Endodermal cell (in vitro differentiated cells): ENCODE data around the gene EIF4G1. TPM values are rescaled to one million over a fixed set of nuclear protein-coding genes. Genes with fewer than 3 reads are reported as not detected.

Source experiments
- DNase-seq: peaks from one replicate; pipeline ENCODE4 v3.0.0-alpha.2; 2017
- H3K27ac ChIP-seq: 2 replicates; pipeline ENCODE4 v1.5.1; 2013; ENCODE audit warnings: mild to moderate bottlenecking, low read depth, low read length, moderate library complexity
- H3K27me3 ChIP-seq: 2 replicates; pipeline ENCODE4 v1.6.1; 2013; ENCODE audit warnings: mild to moderate bottlenecking, low read length, moderate library complexity; ENCODE audit not compliant: insufficient read depth, control insufficient read depth, poor library complexity, severe bottlenecking
- H3K36me3 ChIP-seq: 2 replicates; pipeline ENCODE4 v1.7.0; 2013; ENCODE audit warnings: mild to moderate bottlenecking, low read length, moderate library complexity; ENCODE audit not compliant: control insufficient read depth, insufficient read depth
- H3K4me1 ChIP-seq: one replicate; pipeline ENCODE4 v1.7.0; 2013; ENCODE audit warnings: low read length; ENCODE audit not compliant: control insufficient read depth, insufficient read depth
- H3K4me3 ChIP-seq: 2 replicates; pipeline ENCODE4 v1.5.1; 2013; ENCODE audit warnings: mild to moderate bottlenecking, low read length, moderate library complexity
- H3K9ac ChIP-seq: 2 replicates; pipeline ENCODE4 v1.6.1; 2013; ENCODE audit warnings: mild to moderate bottlenecking, low read length, moderate library complexity; ENCODE audit not compliant: poor library complexity, severe bottlenecking; ENCODE audit errors: extremely low read depth
- H3K9me3 ChIP-seq: 2 replicates; pipeline ENCODE4 v1.6.1; 2013; ENCODE audit warnings: mild to moderate bottlenecking, low read length, moderate library complexity; ENCODE audit not compliant: control insufficient read depth
- H3K27ac Mint-ChIP-seq: 2 replicates; pipeline ENCODE4 v1.8.0; 2020; ENCODE audit warnings: mixed read lengths
- H3K27me3 Mint-ChIP-seq: 2 replicates; pipeline ENCODE4 v1.8.0; 2021; ENCODE audit warnings: mild to moderate bottlenecking, mixed read lengths; ENCODE audit not compliant: insufficient read depth
- H3K36me3 Mint-ChIP-seq: 2 replicates; pipeline ENCODE4 v1.8.0; 2020; ENCODE audit warnings: low read depth, mixed read lengths
- H3K4me1 Mint-ChIP-seq: 2 replicates; pipeline ENCODE4 v1.8.0; 2020; ENCODE audit warnings: mixed read lengths
- H3K4me3 Mint-ChIP-seq: 2 replicates; pipeline ENCODE4 v1.8.0; 2020; ENCODE audit warnings: mild to moderate bottlenecking, moderate library complexity, mixed read lengths
- H3K9me3 Mint-ChIP-seq: 2 replicates; pipeline ENCODE4 v1.8.0; 2020; ENCODE audit warnings: mild to moderate bottlenecking, mixed read lengths
- CTCF ChIP-seq: fragments of 200-600 bp; sonication (generic); conservative IDR thresholded peaks from 2 replicates; pipeline ENCODE4 v1.5.0; 2021; ENCODE audit warnings: antibody characterized with exemption, mild to moderate bottlenecking
- WGBS, 2 experiments: methylation state at CpG; one replicate each; pipeline versions ENCODE4 v1.1.5 to v1.1.7; 2013; ENCODE audit warnings: missing lambda C conversion rate in 2 of 2, mixed read lengths in 1 of 2; ENCODE audit not compliant: insufficient coverage in 1 of 2, insufficient read length in 1 of 2; 5-methylcytosine and 5-hydroxymethylcytosine counted together
- total RNA-seq, 2 donors: library from RNA; stranded (reverse); fragmentation: NEBNext Ultra II Directional in 1 of 2; extraction: Animal tissue kit (Norgen Biotek cat#: 25700) in 1 of 2; gene quantifications; 2 replicates in 1 of 2; 3 replicates in 1 of 2; pipeline ENCODE4 v1.2.1, GENCODE V29; 2021

The EIF4G1 gene
- total RNA-seq, 2 donors from 2014 or later: 408 to 475 TPM

- TF ChIP-seq CTCF: no peak
- Mint-ChIP-seq H3K4me1 (peaks cover 34% of the 10 kb centered on the region), H3K27ac (peak overlapping the region; percentile 40), H3K4me3 (no peak overlapping the region), H3K27me3 (no peaks in the 10 kb centered on the region), H3K36me3 (peaks cover 40% of the 10 kb centered on the region), H3K9me3 (no peaks in the 10 kb centered on the region)
- H3K4me3 ChIP-seq: no peak overlapping the region
- no peak overlapping the region for H3K27ac ChIP-seq
- no peaks in the 10 kb centered on the region for H3K9me3 ChIP-seq
- H3K36me3 ChIP-seq: peaks cover 57% of the 10 kb centered on the region
- no peak for DNase-seq
- H3K27me3 ChIP-seq: no peaks in the 10 kb centered on the region
- peaks cover 12% of the 10 kb centered on the region for H3K4me1 ChIP-seq
- WGBS, 2 experiments: 92 to 93% methylated on average over 15 to 18 of the region's 18 CpGs
- no peak overlapping the region for H3K9ac ChIP-seq
Observed at GRCh38 chr3:184355261-184356040, 41.0 kb downstream of the EIF4G1 start.

DNA sequence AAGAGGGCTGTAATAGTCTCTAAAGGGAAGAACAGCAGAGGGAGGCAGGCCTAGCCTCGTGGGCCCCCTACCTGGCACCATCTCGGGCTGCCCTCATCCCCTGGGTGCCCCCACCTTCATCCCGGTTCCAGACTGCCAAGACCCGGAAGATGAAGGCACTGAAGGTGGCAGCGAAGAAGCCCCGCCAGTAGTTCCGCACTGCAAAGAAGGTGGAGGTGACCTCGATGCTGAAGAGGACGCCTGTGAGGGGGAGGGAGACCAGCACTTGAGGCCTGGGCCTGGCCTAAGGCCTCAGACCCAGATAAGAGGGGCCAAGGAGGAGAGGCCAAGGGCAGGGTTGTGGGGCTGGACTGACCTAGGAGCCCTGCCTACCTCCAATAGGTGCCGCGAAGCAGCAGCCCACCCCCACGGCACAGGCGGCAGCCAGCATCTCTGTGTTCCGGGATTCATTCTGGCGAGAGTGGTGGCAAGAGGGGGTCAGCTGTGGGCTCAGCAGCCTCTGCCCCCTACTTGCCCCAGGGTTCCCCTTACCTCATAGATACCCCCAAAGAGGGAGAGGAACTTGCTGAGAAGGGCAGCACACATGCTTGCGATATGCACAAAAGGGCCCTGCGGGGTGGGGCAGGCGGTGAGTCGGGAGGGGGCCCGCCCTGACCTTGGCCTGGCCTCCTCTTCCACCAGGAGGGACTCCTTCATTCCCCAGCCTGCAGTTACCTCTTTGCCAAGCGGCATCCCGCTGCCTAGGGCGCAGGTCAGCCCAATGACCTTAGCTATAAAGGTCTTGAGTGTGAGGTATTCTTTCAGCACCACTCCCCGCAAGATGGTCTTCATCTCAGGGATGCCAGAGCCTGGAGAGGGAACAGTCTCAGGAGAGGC is 43.1 kb downstream of the EIF4G1 start:
- no peak overlapping the region for H3K9ac ChIP-seq
- no peak overlapping the region for H3K4me3 Mint-ChIP-seq
- no peaks in the 10 kb centered on the region for H3K9me3 ChIP-seq
- H3K4me1 Mint-ChIP-seq: peaks cover 24% of the 10 kb centered on the region
- WGBS, 2 experiments: 95% methylated on average over 10 to 24 of the region's 24 CpGs
- TF ChIP-seq CTCF: no peak
- no peak overlapping the region for H3K4me3 ChIP-seq
- H3K27me3 Mint-ChIP-seq: peaks cover 2% of the 10 kb centered on the region
- H3K27me3 ChIP-seq: no peaks in the 10 kb centered on the region
- H3K4me1 ChIP-seq: peaks cover 3% of the 10 kb centered on the region
- H3K9me3 Mint-ChIP-seq: no peaks in the 10 kb centered on the region
- peaks cover 26% of the 10 kb centered on the region for H3K36me3 Mint-ChIP-seq
- peaks cover 52% of the 10 kb centered on the region for H3K36me3 ChIP-seq
- no peak overlapping the region for H3K27ac Mint-ChIP-seq
- H3K27ac ChIP-seq: no peak overlapping the region
- no peak for DNase-seq

DNA sequence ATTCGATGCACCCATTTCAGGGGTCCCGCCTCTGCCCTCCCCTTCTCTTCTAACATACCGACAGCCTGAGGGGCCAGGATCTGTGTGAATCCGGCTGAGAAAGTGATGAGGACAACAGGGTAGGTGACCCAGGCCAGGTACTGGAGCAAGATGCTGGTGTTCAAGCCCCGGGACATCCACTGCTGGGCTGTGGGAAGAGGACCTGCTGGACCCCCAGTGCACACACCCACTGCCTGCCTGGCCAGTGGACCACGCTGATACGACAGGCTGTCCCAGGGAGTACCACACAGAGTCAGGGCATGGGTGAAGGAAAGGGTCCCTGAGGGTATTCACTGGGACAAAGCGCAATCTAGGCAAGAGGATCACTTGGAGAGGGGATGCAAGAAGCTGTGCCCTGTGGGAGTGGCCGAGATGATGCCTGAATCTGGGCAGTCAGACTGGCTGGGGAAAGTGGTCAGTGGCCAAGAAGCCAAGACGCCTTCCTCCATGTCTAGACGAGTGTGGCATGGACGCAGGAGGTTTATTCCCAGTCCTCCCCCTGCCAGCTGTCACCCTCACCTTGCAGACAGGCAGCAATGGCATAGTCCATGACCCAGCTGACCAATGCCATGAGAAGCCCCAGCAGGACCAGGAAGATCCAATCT is 43.8 kb downstream of the EIF4G1 start:
- no peak overlapping the region for H3K4me3 ChIP-seq
- H3K36me3 ChIP-seq: peaks cover 44% of the 10 kb centered on the region
- no peaks in the 10 kb centered on the region for H3K27me3 ChIP-seq
- H3K4me1 ChIP-seq: no peaks in the 10 kb centered on the region
- H3K9ac ChIP-seq: no peak overlapping the region
- DNase-seq: no peak
- no peak overlapping the region for H3K27ac Mint-ChIP-seq
- no peak overlapping the region for H3K4me3 Mint-ChIP-seq
- no peak for TF ChIP-seq CTCF
- H3K4me1 Mint-ChIP-seq: peaks cover 21% of the 10 kb centered on the region
- H3K9me3 Mint-ChIP-seq: no peaks in the 10 kb centered on the region
- peaks cover 24% of the 10 kb centered on the region for H3K36me3 Mint-ChIP-seq
- peaks cover 2% of the 10 kb centered on the region for H3K27me3 Mint-ChIP-seq
- no peaks in the 10 kb centered on the region for H3K9me3 ChIP-seq
- H3K27ac ChIP-seq: no peak overlapping the region
- 93 to 97% methylated on average over 11 to 12 of the region's 12 CpGs for WGBS, 2 experiments
